WTC11 (cell line): Measurements from ENCODE around the gene ADAM33. TPM values are rescaled to one million over a fixed set of nuclear protein-coding genes. Genes with fewer than 3 reads are reported as not detected.
A peak's percentile ranks its signal among the peaks of the same experiment; 100 is the strongest.

ENCODE experiments used
- ATAC-seq: fragments of 200-7000 bp; cut with Tn5 transposase; 2 replicates; pipeline ENCODE4 v1.10.0; 2021; ENCODE audit warnings: mild to moderate bottlenecking, moderate library complexity
- CTCF ChIA-PET: fragments of 300-600 bp; sonication (Branson Sonifier 250); formaldehyde crosslinking; loops from one replicate; lab custom pipeline; 2021; ENCODE audit warnings: antibody characterized with exemption; lab: Charles Lee
- POLR2A ChIA-PET: fragments of 350-600 bp; sonication (Branson Sonifier 250); formaldehyde crosslinking; loops from one replicate; lab custom pipeline; 2021; ENCODE audit warnings: antibody characterized with exemption; lab: Charles Lee
- DNase-seq: peaks from one replicate; pipeline ENCODE4 v3.0.0; 2021; ENCODE audit warnings: low spot score
- H3K27ac Mint-ChIP-seq: 2 replicates; pipeline ENCODE4 v1.8.0; 2021; ENCODE audit warnings: mixed read lengths
- H3K27me3 Mint-ChIP-seq: 2 replicates; pipeline ENCODE4 v1.8.0; 2021; ENCODE audit warnings: low read depth, mild to moderate bottlenecking, moderate library complexity, mixed read lengths
- H3K36me3 Mint-ChIP-seq: 2 replicates; pipeline ENCODE4 v1.8.0; 2021; ENCODE audit warnings: mixed read lengths
- H3K4me1 Mint-ChIP-seq: 2 replicates; pipeline ENCODE4 v1.8.0; 2022; ENCODE audit warnings: mixed read lengths
- H3K4me3 Mint-ChIP-seq: 2 replicates; pipeline ENCODE4 v1.8.0; 2021; ENCODE audit warnings: mild to moderate bottlenecking, moderate library complexity, mixed read lengths
- H3K9me3 Mint-ChIP-seq: 2 replicates; pipeline ENCODE4 v1.8.0; 2021; ENCODE audit warnings: mixed read lengths
- EMX1 ChIP-seq: fragments of 250-450 bp; sonication (Bioruptor Pico); IDR thresholded peaks from 2 replicates; pipeline ENCODE4 v1.8.0; 2021; ENCODE audit warnings: mild to moderate bottlenecking
- FOXJ3 ChIP-seq: sonication (generic); formaldehyde crosslinking; IDR thresholded peaks from 2 replicates; pipeline ENCODE4 v1.9.0; 2021; ENCODE audit warnings: missing genetic modification reagents, mild to moderate bottlenecking, borderline replicate concordance
- HMGA2 ChIP-seq: fragments of 250-450 bp; sonication (Bioruptor Pico); IDR thresholded peaks from 2 replicates; pipeline ENCODE4 v1.4.0; 2021; ENCODE audit warnings: mild to moderate bottlenecking, moderate library complexity
- JUN ChIP-seq: sonication (generic); formaldehyde crosslinking; IDR thresholded peaks from 2 replicates; pipeline ENCODE4 v1.8.0; 2023; ENCODE audit warnings: mild to moderate bottlenecking, missing genetic modification reagents
- NFE2L1 ChIP-seq: sonication (generic); formaldehyde crosslinking; IDR thresholded peaks from 2 replicates; pipeline ENCODE4 v1.8.1; 2023; ENCODE audit warnings: missing genetic modification reagents
- NR3C1 ChIP-seq: sonication (generic); formaldehyde crosslinking; conservative IDR thresholded peaks from 2 replicates; pipeline ENCODE4 v1.8.1; 2023; ENCODE audit warnings: low read depth, mild to moderate bottlenecking, missing genetic modification reagents
- SP1 ChIP-seq: sonication (generic); formaldehyde crosslinking; conservative IDR thresholded peaks from 2 replicates; pipeline ENCODE4 v1.8.1; 2022; ENCODE audit warnings: missing genetic modification reagents
- TEAD1 ChIP-seq: sonication (generic); formaldehyde crosslinking; IDR thresholded peaks from 2 replicates; pipeline ENCODE4 v1.8.0; 2022; ENCODE audit warnings: mild to moderate bottlenecking, missing genetic modification reagents
- ZNF232 ChIP-seq: sonication (generic); formaldehyde crosslinking; IDR thresholded peaks from 2 replicates; pipeline ENCODE4 v1.8.0; 2022; ENCODE audit warnings: mild to moderate bottlenecking, missing genetic modification reagents
- ZNF423 ChIP-seq: fragments of 250-450 bp; sonication (Bioruptor Pico); IDR thresholded peaks from 2 replicates; pipeline ENCODE4 v2.1.2; 2022; ENCODE audit warnings: mild to moderate bottlenecking, moderate library complexity
- total RNA-seq: library from RNA; stranded (reverse); gene quantifications from 3 replicates; pipeline ENCODE4 v1.2.3, GENCODE V29; 2021
- TF ChIP-seq, protein P1 (sequence below): fragments of 200-600 bp; IDR thresholded peaks from 2 replicates; pipeline ENCODE4 v1.8.0; 2022; ENCODE audit warnings: antibody characterized with exemption
- TF ChIP-seq, protein P2 (sequence below): sonication (generic); formaldehyde crosslinking; IDR thresholded peaks from 2 replicates; pipeline ENCODE4 v1.8.1; 2022; ENCODE audit warnings: low read depth, missing genetic modification reagents, borderline replicate concordance
- TF ChIP-seq, protein P3 (sequence below): sonication (generic); formaldehyde crosslinking; IDR thresholded peaks from 2 replicates; pipeline ENCODE4 v1.8.1; 2022; ENCODE audit warnings: missing genetic modification reagents, borderline replicate concordance
- TF ChIP-seq, protein P4 (sequence below): fragments of 250-450 bp; sonication (Bioruptor Pico); IDR thresholded peaks from 2 replicates; pipeline ENCODE4 v1.9.0; 2021; ENCODE audit warnings: moderate library complexity, mild to moderate bottlenecking, inconsistent platforms, borderline replicate concordance
- TF ChIP-seq, protein P5 (sequence below): sonication (generic); formaldehyde crosslinking; IDR thresholded peaks from 2 replicates; pipeline ENCODE4 v1.8.1; 2022; ENCODE audit warnings: mild to moderate bottlenecking, moderate library complexity, missing genetic modification reagents

The ADAM33 gene
- total RNA-seq, 1 experiment from 2014 or later = 5.3 TPM

DNA sequence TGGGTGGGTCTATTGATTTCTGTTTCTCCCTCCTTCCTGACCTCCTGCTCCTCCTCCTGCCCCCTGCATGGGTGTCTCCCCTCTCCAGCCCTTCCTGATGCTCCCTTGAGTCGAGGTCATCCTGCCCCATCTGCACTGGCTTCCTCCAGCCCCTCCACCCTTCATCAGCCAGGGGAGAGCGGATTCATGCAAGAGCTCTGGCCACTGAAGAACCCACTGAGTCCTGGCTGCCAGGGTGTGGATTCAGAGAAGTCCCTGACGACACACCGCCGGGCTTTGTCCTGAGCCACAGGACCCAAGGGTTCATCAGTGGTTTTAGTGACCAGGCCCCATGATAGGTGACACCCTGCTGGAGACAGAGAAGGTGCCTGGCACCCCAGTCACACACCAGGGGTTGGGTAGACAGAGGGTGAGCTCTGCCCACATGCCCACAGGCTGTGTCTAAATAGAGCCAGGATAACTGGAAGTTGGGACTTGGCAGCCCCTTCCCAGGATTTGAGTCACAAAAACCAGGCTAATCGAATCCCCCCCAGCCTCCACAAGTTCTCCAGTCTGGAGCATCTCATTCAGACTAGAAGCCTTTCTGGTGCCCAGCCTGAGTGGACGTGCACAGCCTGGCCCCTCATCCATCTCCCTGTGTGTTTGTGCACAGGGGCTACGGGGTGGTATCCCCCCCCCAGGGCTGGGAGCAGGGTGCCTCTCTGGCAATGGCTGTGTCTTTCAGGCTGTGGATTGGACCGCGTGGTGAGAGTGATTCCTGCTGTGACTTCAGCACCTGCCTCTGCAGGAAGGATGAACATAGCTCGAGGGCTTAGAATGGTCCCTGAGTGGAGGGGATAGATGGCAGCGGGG, 19.8 kb downstream of the ADAM33 start:
- Mint-ChIP-seq H3K4me1 (peaks cover 16% of the 10 kb centered on the region), H3K27ac (no peak overlapping the region), H3K27me3 (peaks cover 63% of the 10 kb centered on the region), H3K9me3 (no peaks in the 10 kb centered on the region), H3K4me3 (peak overlapping the region; percentile 51), H3K36me3 (no peaks in the 10 kb centered on the region)
- ChIA-PET POLR2A (no interaction called here), CTCF (interaction anchor here (0.9 to 1.9 kb wide), 5 partner anchors 10 to 106 kb away, joined by 3 to 13 read pairs (median 5); partner anchors contain the start of gene ADISSP)
- ATAC-seq (no peak), DNase-seq (no peak)
- TF ChIP-seq NFE2L1 (CRISPR knock-in tag) = no peak
- TF ChIP-seq, protein P1, sequence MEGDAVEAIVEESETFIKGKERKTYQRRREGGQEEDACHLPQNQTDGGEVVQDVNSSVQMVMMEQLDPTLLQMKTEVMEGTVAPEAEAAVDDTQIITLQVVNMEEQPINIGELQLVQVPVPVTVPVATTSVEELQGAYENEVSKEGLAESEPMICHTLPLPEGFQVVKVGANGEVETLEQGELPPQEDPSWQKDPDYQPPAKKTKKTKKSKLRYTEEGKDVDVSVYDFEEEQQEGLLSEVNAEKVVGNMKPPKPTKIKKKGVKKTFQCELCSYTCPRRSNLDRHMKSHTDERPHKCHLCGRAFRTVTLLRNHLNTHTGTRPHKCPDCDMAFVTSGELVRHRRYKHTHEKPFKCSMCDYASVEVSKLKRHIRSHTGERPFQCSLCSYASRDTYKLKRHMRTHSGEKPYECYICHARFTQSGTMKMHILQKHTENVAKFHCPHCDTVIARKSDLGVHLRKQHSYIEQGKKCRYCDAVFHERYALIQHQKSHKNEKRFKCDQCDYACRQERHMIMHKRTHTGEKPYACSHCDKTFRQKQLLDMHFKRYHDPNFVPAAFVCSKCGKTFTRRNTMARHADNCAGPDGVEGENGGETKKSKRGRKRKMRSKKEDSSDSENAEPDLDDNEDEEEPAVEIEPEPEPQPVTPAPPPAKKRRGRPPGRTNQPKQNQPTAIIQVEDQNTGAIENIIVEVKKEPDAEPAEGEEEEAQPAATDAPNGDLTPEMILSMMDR = no peak
- TF ChIP-seq ZNF423 (CRISPR knock-in tag) = no peak
- TF ChIP-seq, protein P2, sequence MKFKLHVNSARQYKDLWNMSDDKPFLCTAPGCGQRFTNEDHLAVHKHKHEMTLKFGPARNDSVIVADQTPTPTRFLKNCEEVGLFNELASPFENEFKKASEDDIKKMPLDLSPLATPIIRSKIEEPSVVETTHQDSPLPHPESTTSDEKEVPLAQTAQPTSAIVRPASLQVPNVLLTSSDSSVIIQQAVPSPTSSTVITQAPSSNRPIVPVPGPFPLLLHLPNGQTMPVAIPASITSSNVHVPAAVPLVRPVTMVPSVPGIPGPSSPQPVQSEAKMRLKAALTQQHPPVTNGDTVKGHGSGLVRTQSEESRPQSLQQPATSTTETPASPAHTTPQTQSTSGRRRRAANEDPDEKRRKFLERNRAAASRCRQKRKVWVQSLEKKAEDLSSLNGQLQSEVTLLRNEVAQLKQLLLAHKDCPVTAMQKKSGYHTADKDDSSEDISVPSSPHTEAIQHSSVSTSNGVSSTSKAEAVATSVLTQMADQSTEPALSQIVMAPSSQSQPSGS (CRISPR knock-in tag) = no peak

DNA sequence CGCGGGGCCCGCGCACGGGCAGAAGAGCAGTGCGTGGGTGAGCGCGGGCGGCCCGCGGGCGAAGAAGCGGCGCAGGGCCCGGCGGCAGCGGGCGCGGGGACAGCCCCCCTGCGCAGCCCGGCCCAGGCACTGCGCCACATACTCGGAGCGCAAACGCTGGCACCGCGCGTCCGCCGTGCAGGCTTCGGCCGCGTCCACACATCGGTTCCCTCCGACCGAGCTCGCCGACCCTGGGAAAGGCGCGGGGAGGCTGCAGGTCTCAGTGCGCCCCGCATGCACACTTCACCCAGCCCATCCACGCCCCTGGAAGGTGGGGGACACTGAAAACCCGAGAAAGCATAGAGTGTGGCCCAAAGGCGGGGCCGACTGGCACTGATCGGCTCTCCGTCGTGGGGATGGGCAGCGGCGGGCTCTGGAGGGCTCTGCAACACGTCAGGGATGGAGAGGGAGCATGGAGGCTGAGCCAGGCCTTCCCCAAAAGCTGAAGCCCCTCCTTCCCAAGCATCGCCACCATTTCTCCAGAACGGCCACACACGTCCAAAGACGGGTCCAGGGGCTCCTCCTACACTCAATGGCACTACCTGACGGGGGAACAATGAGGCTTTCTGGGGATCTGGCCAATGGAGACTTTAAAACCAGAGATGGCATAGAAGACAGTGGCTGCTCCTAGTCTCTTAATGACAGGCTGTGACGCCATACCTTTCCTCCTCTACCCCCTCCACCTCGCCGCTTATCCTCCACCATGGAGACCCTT, 20.6 kb downstream of the ADAM33 start:
- H3K4me1 Mint-ChIP-seq = peaks cover 10% of the 10 kb centered on the region; the same call in 1 of the 2 replicates
- no peak for TF ChIP-seq JUN (CRISPR knock-in tag)
- no peak for TF ChIP-seq NFE2L1 (CRISPR knock-in tag)
- TF ChIP-seq, protein P1 = no peak
- TF ChIP-seq NR3C1 (CRISPR knock-in tag) = no peak
- TF ChIP-seq, protein P3, sequence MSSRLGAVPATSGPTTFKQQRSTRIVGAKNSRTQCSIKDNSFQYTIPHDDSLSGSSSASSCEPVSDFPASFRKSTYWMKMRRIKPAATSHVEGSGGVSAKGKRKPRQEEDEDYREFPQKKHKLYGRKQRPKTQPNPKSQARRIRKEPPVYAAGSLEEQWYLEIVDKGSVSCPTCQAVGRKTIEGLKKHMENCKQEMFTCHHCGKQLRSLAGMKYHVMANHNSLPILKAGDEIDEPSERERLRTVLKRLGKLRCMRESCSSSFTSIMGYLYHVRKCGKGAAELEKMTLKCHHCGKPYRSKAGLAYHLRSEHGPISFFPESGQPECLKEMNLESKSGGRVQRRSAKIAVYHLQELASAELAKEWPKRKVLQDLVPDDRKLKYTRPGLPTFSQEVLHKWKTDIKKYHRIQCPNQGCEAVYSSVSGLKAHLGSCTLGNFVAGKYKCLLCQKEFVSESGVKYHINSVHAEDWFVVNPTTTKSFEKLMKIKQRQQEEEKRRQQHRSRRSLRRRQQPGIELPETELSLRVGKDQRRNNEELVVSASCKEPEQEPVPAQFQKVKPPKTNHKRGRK = no peak
- no peak for TF ChIP-seq TEAD1
- no peak for TF ChIP-seq FOXJ3 (CRISPR knock-in tag)
- TF ChIP-seq SP1 (CRISPR knock-in tag) = no peak
- no peak for TF ChIP-seq HMGA2 (CRISPR knock-in tag)
- TF ChIP-seq, protein P4, sequence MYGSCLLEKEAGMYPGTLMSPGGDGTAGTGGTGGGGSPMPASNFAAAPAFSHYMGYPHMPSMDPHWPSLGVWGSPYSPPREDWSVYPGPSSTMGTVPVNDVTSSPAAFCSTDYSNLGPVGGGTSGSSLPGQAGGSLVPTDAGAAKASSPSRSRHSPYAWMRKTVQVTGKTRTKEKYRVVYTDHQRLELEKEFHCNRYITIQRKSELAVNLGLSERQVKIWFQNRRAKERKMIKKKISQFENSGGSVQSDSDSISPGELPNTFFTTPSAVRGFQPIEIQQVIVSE (CRISPR knock-in tag) = no peak
- TF ChIP-seq EMX1 (CRISPR knock-in tag) = no peak
- TF ChIP-seq, protein P5, sequence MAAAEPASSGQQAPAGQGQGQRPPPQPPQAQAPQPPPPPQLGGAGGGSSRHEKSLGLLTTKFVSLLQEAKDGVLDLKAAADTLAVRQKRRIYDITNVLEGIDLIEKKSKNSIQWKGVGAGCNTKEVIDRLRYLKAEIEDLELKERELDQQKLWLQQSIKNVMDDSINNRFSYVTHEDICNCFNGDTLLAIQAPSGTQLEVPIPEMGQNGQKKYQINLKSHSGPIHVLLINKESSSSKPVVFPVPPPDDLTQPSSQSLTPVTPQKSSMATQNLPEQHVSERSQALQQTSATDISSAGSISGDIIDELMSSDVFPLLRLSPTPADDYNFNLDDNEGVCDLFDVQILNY (CRISPR knock-in tag) = no peak
- no peak for TF ChIP-seq ZNF232 (CRISPR knock-in tag)
- CTCF ChIA-PET = interaction anchor here (0.9 to 4.4 kb wide), 5 partner anchors 10 to 107 kb away, joined by 3 to 17 read pairs (median 5); partner anchors contain the start of gene ADISSP
- ATAC-seq (peak; percentile 29), DNase-seq (peak; percentile 43)
- H3K27ac Mint-ChIP-seq = no peak overlapping the region
- H3K36me3 Mint-ChIP-seq = no peaks in the 10 kb centered on the region
- H3K9me3 Mint-ChIP-seq = no peaks in the 10 kb centered on the region
- POLR2A ChIA-PET = no interaction called here
- peak overlapping the region; percentile 51 for H3K4me3 Mint-ChIP-seq
- H3K27me3 Mint-ChIP-seq = peaks cover 60% of the 10 kb centered on the region
